Effector memory CD4-positive, alpha-beta T cell (primary cell): ENCODE measurements around the gene CACNA2D3.

ENCODE experiments used
- DNase-seq, 3 donors: peaks; one replicate each; pipeline ENCODE4 v3.0.0-alpha.2; 2020
- H3K27ac ChIP-seq: 2 replicates; pipeline ENCODE4 v1.7.0; 2013; ENCODE audit warnings: mild to moderate bottlenecking, low read length, moderate library complexity; ENCODE audit not compliant: insufficient read depth, poor library complexity, severe bottlenecking
- H3K27me3 ChIP-seq: replicated peaks from 2 replicates; pipeline ENCODE4 v1.7.0; 2013; ENCODE audit warnings: mild to moderate bottlenecking, low read length; ENCODE audit not compliant: insufficient read depth, control insufficient read depth, poor library complexity, severe bottlenecking
- H3K36me3 ChIP-seq: 2 replicates; pipeline ENCODE4 v1.7.0; 2013; ENCODE audit warnings: mild to moderate bottlenecking, low read length, moderate library complexity; ENCODE audit not compliant: control insufficient read depth, insufficient read depth
- H3K4me1 ChIP-seq: 2 replicates; pipeline ENCODE4 v1.7.0; 2013; ENCODE audit warnings: low read length, mild to moderate bottlenecking; ENCODE audit not compliant: control insufficient read depth, insufficient read depth, poor library complexity, severe bottlenecking
- H3K4me3 ChIP-seq: 2 replicates; pipeline ENCODE4 v1.7.0; 2013; ENCODE audit warnings: low read length, low read depth, mild to moderate bottlenecking; ENCODE audit not compliant: insufficient read depth, poor library complexity, severe bottlenecking
- H3K9me3 ChIP-seq: 2 replicates; pipeline ENCODE4 v1.7.0; 2013; ENCODE audit warnings: mild to moderate bottlenecking, low read length, moderate library complexity; ENCODE audit not compliant: control insufficient read depth

Gene CACNA2D3

GRCh38 chr3:54949491-54950044 lies 827.2 kb downstream of the CACNA2D3 start:
- Histone ChIP-seq H3K36me3 (no peaks in the 10 kb centered on the region), H3K4me3 (no peak overlapping the region), H3K27me3 (no peaks in the 10 kb centered on the region), H3K27ac (no peak overlapping the region), H3K9me3 (no peaks in the 10 kb centered on the region), H3K4me1 (no peaks in the 10 kb centered on the region)
- no peak for DNase-seq

DNA sequence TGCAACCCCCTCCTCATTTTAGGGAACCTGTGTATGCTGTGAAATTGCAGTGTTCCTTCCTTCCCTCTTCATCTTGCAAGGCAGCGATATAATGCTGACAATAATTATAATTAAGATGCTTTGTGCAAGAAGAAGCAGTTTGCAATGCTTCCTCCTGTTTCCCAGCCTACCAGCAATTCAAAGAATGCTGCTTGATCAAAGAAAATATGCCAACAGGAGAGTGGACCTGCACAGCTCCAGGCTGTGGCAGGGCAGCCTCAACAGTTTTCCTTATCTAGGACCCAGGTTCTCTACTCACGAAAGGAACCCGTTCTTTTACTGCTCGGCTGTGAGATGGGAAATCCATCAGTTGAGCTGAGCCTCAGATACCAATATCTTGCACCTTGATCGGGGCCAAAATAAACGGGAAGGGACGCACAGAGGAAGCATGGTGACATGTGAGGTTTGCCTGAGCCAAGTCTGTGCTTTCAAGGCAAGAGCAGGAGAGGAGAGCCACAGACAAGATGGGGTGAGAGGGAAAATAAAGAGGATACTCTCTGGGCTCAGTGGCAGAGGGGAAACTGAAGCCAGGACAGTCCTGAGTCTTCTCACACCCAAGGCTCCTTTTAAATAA lies 828.1 kb downstream of the CACNA2D3 start:
- Histone ChIP-seq H3K4me1 (no peaks in the 10 kb centered on the region), H3K9me3 (no peaks in the 10 kb centered on the region), H3K4me3 (no peak overlapping the region), H3K27me3 (no peaks in the 10 kb centered on the region), H3K27ac (no peak overlapping the region), H3K36me3 (no peaks in the 10 kb centered on the region)
- no peak for DNase-seq

- Histone ChIP-seq H3K4me1 (no peaks in the 10 kb centered on the region), H3K27ac (no peak overlapping the region), H3K9me3 (no peaks in the 10 kb centered on the region), H3K27me3 (no peaks in the 10 kb centered on the region), H3K36me3 (no peaks in the 10 kb centered on the region), H3K4me3 (no peak overlapping the region)
- DNase-seq, result no peak
These were observed 829.1 kb downstream of the CACNA2D3 start for GRCh38 chr3:54951405-54951804.

DNA sequence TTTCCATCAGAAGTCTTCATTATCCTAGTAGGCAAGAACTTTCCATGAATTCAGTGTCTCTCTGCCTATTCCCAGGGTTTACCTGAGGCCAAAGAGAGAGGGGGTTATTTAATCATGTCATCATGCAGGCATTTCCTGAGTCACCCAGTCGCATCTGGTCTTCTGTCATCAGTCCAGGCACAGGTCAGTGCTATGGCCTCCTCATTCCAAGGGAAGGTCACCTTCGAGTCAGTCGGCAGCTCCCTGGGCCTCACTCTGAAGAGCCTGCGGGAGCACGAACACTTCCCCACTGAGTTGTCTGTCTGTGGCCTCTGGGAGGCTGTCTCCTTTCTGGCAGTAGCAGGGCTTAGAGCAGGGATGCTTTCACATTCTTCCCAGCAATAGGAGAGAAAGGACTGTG lies 831.7 kb downstream of the CACNA2D3 start:
- Histone ChIP-seq H3K27me3 (no peaks in the 10 kb centered on the region), H3K27ac (no peak overlapping the region), H3K9me3 (no peaks in the 10 kb centered on the region), H3K4me1 (no peaks in the 10 kb centered on the region), H3K36me3 (no peaks in the 10 kb centered on the region), H3K4me3 (no peak overlapping the region)
- DNase-seq, result no peak

DNA sequence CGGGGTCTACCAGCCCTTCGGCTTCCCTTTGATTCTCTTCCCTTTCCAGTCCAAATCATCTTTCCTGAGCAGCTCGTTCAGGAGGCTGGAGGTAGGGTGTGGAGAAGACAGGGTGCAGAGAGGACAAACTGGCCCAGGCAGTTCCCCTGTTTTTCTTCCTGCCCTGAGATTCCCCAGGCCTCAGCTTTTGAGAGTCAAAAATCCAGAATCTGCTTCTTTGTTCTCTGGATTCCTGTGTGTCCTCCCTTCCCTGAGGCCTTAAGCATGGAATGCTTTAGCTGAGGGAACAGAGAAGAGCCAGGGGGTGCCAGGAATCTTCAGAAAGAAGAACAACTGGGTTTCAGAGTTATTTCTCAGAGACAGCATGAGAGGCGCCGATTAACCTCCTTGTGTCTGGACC lies 832.2 kb downstream of the CACNA2D3 start:
- no peak overlapping the region for H3K4me3 ChIP-seq
- H3K36me3 ChIP-seq, result no peaks in the 10 kb centered on the region
- DNase-seq, result no peak
- H3K27ac ChIP-seq, result no peak overlapping the region
- no peaks in the 10 kb centered on the region for H3K27me3 ChIP-seq
- no peaks in the 10 kb centered on the region for H3K4me1 ChIP-seq
- H3K9me3 ChIP-seq, result no peaks in the 10 kb centered on the region

- Histone ChIP-seq H3K27ac (no peak overlapping the region), H3K4me1 (no peaks in the 10 kb centered on the region), H3K27me3 (no peaks in the 10 kb centered on the region), H3K9me3 (no peaks in the 10 kb centered on the region), H3K4me3 (no peak overlapping the region), H3K36me3 (no peaks in the 10 kb centered on the region)
- DNase-seq, result no peak
These were observed 833.1 kb downstream of the CACNA2D3 start for GRCh38 chr3:54955496-54955895.

GRCh38 chr3:54955941-54956340 lies 833.6 kb downstream of the CACNA2D3 start:
- Histone ChIP-seq H3K4me3 (no peak overlapping the region), H3K36me3 (no peaks in the 10 kb centered on the region), H3K27ac (no peak overlapping the region), H3K9me3 (no peaks in the 10 kb centered on the region), H3K27me3 (no peaks in the 10 kb centered on the region), H3K4me1 (no peaks in the 10 kb centered on the region)
- no peak for DNase-seq

- no peaks in the 10 kb centered on the region for H3K9me3 ChIP-seq
- no peaks in the 10 kb centered on the region for H3K27me3 ChIP-seq
- no peak overlapping the region for H3K4me3 ChIP-seq
- H3K4me1 ChIP-seq, result no peaks in the 10 kb centered on the region
- no peak overlapping the region for H3K27ac ChIP-seq
- H3K36me3 ChIP-seq, result no peaks in the 10 kb centered on the region
- no peak for DNase-seq
These were observed 835.4 kb downstream of the CACNA2D3 start for GRCh38 chr3:54957711-54958110.

DNA sequence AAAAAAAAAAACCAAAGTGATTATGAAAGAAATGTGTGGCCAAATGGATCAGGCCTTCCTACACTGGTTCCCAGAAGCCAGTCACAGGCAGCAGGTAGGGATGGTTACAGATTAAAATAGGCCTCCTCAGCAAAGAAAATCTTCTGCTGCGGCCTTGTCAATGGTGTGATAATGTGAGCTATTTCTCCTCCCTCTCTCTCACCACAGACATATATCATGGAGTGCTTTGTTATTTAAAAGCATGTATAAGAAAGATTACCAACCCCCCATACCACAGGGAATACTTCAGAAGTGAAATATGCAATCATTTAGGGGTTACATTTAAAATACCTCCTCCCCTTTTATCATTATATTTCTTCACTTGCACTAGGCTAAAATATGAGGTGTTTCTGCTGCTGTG lies 837.7 kb downstream of the CACNA2D3 start:
- H3K36me3 ChIP-seq, result no peaks in the 10 kb centered on the region
- H3K27ac ChIP-seq, result no peak overlapping the region
- no peak for DNase-seq
- H3K9me3 ChIP-seq, result no peaks in the 10 kb centered on the region
- H3K4me1 ChIP-seq, result no peaks in the 10 kb centered on the region
- H3K27me3 ChIP-seq, result no peaks in the 10 kb centered on the region
- no peak overlapping the region for H3K4me3 ChIP-seq

DNA sequence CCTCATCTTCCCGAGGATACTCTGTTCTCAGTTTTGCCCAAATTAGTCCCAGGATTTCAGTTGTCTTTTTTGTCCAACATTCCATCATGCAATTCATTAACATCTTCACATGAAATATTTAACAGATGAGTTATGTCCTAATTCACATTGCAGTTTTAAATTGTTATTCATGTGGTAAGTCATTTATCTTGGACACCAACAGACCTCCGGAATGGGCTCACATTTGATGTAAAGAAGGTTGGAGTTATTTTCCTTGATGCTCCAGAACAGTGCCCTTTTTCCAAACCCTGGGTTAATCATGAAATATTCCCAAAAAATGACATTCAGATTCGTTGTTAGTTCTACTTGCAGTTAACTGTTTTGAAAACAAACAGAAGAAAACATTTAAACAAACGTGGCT lies 838.3 kb downstream of the CACNA2D3 start:
- Histone ChIP-seq H3K36me3 (no peaks in the 10 kb centered on the region), H3K4me1 (no peaks in the 10 kb centered on the region), H3K4me3 (no peak overlapping the region), H3K9me3 (no peaks in the 10 kb centered on the region), H3K27me3 (no peaks in the 10 kb centered on the region), H3K27ac (no peak overlapping the region)
- DNase-seq, result no peak
